Kidney epithelial cell (primary cell): ENCODE data around the gene MYG1. TPM values are rescaled to one million over a fixed set of nuclear protein-coding genes. Genes with fewer than 3 reads are reported as not detected.

Experiments used
- DNase-seq: peaks from one replicate; pipeline ENCODE4 v3.0.0-alpha.2; 2010; ENCODE audit warnings: low read depth
- H3K27me3 ChIP-seq: 2 replicates; pipeline ENCODE4 v1.6.0; 2011; ENCODE audit warnings: low read length; ENCODE audit not compliant: control insufficient read depth, insufficient read depth
- H3K36me3 ChIP-seq: 2 replicates; pipeline ENCODE4 v1.5.1; 2011; ENCODE audit warnings: low read length; ENCODE audit not compliant: control insufficient read depth, insufficient read depth
- H3K4me3 ChIP-seq: 2 replicates; pipeline ENCODE4 v1.5.1; 2011; ENCODE audit warnings: low read depth, mild to moderate bottlenecking, control low read depth, low read length
- CTCF ChIP-seq: IDR thresholded peaks from 2 replicates; pipeline ENCODE4 v1.5.1; 2011; ENCODE audit warnings: mild to moderate bottlenecking, moderate library complexity, low read length, control low read depth, inconsistent platforms; ENCODE audit not compliant: insufficient read depth, poor library complexity, severe bottlenecking
- total RNA-seq: library from RNA; depleted of rRNA; stranded (reverse); fragments of >200 nt; gene quantifications from 2 replicates; pipeline ENCODE4 v1.2.3, GENCODE V29; 2015

MYG1 gene
- total RNA-seq, 1 donor from 2014 or later = 75.3 TPM

- Histone ChIP-seq H3K4me3 (peak within 1 kb of the TSS; percentile 79), H3K27me3 (no peaks in the 10 kb centered on the region), H3K36me3 (no peaks in the 10 kb centered on the region)
- DNase-seq = peak; percentile 23
- TF ChIP-seq CTCF = peak; percentile 25
Measured at GRCh38 chr12:53267999-53268629, 31.4 kb upstream of the MYG1 start, which contains the start of gene ESPL1. Gene ESPL1 (plus strand): TSS chr12:53268299. CDS start chr12:53268767, 468 bp downstream.

GRCh38 chr12:53268630-53269562 lies 30.6 kb upstream of the MYG1 start:
- no peak for TF ChIP-seq CTCF
- Histone ChIP-seq H3K27me3 (no peaks in the 10 kb centered on the region), H3K36me3 (no peaks in the 10 kb centered on the region), H3K4me3 (peak overlapping the region; percentile 79)
- DNase-seq = no peak

- no peak for TF ChIP-seq CTCF
- no peak for DNase-seq
- Histone ChIP-seq H3K4me3 (no peak overlapping the region), H3K36me3 (no peaks in the 10 kb centered on the region), H3K27me3 (no peaks in the 10 kb centered on the region)
Measured at GRCh38 chr12:53274445-53274844, 25.1 kb upstream of the MYG1 start.

- DNase-seq = no peak
- H3K4me3 ChIP-seq = no peak overlapping the region
- H3K36me3 ChIP-seq = no peaks in the 10 kb centered on the region
- H3K27me3 ChIP-seq = no peaks in the 10 kb centered on the region
- no peak for TF ChIP-seq CTCF
Measured at GRCh38 chr12:53276511-53276910, 23.0 kb upstream of the MYG1 start.

- Histone ChIP-seq H3K4me3 (no peak overlapping the region), H3K36me3 (no peaks in the 10 kb centered on the region), H3K27me3 (no peaks in the 10 kb centered on the region)
- no peak for TF ChIP-seq CTCF
- no peak for DNase-seq
Measured at GRCh38 chr12:53277981-53278380, 21.5 kb upstream of the MYG1 start.
